HEK293 (cell line): ENCODE data around the gene NDUFS1.

Source experiments
- CTCF ChIA-PET: fragments of 350-600 bp; formaldehyde crosslinking; extraction: SDS; loops from one replicate; lab custom pipeline; 2021; ENCODE audit warnings: antibody characterized with exemption; lab: Yijun Ruan, JAX
- POLR2A ChIA-PET: fragments of 300-600 bp; formaldehyde crosslinking; extraction: SDS; loops from one replicate; lab custom pipeline; 2020; ENCODE audit warnings: antibody characterized with exemption, inconsistent platforms; lab: Yijun Ruan, JAX
- H3K27ac ChIP-seq: fragments of 200-500 bp; sonication (Bioruptor generic); 2 replicates; pipeline ENCODE4 v1.5.1; 2014; ENCODE audit warnings: low read depth, low read length, control low read depth, inconsistent platforms; ENCODE audit errors: extremely low read depth
- H3K36me3 ChIP-seq, 2 experiments: fragments of 200-500 bp in 1 of 2; sonication (Bioruptor generic) in 1 of 2; 1 replicate in 1 of 2; 2 replicates in 1 of 2; pipeline ENCODE4 v1.5.1; 2014 to 2017; ENCODE audit warnings: inconsistent platforms in 2 of 2, low read length in 2 of 2; ENCODE audit not compliant: control insufficient read depth in 2 of 2, insufficient read depth in 1 of 2
- H3K4me1 ChIP-seq: fragments of 200-500 bp; sonication (Bioruptor generic); 2 replicates; pipeline ENCODE4 v1.5.1; 2014; ENCODE audit warnings: mild to moderate bottlenecking, low read length, inconsistent platforms; ENCODE audit not compliant: control insufficient read depth, insufficient read depth
- H3K4me3 ChIP-seq: 2 replicates; pipeline ENCODE4 v1.5.1; 2011; ENCODE audit warnings: low read depth, mild to moderate bottlenecking, control low read depth, low read length, moderate library complexity
- H3K9me3 ChIP-seq: fragments of 200-500 bp; sonication (Bioruptor generic); 2 replicates; pipeline ENCODE4 v1.5.1; 2014; ENCODE audit warnings: low read depth, low read length, inconsistent platforms; ENCODE audit not compliant: control insufficient read depth, insufficient read depth
- BCL11B ChIP-seq: fragments of 450-650 bp; formaldehyde crosslinking; IDR thresholded peaks from 2 replicates; pipeline ENCODE4 v1.5.1; 2016; ENCODE audit warnings: low read depth, missing biosample characterization, missing genetic modification characterization
- GLIS1 ChIP-seq: fragments of 450-650 bp; formaldehyde crosslinking; IDR thresholded peaks from 2 replicates; pipeline ENCODE4 v1.5.1; 2016; ENCODE audit warnings: missing biosample characterization, missing genetic modification characterization
- GLIS2 ChIP-seq: fragments of 450-650 bp; formaldehyde crosslinking; IDR thresholded peaks from 2 replicates; pipeline ENCODE4 v1.5.1; 2016; ENCODE audit warnings: missing biosample characterization, missing genetic modification characterization
- HOXC10 ChIP-seq: sonication (generic); formaldehyde crosslinking; IDR thresholded peaks from 2 replicates; pipeline ENCODE4 v1.8.1; 2023; ENCODE audit warnings: mild to moderate bottlenecking, missing genetic modification reagents
- KLF9 ChIP-seq: fragments of 450-650 bp; formaldehyde crosslinking; IDR thresholded peaks from 2 replicates; pipeline ENCODE4 v1.5.1; 2016; ENCODE audit warnings: missing biosample characterization, missing genetic modification characterization, low read depth
- PRDM6 ChIP-seq: fragments of 450-650 bp; formaldehyde crosslinking; IDR thresholded peaks from 2 replicates; pipeline ENCODE4 v1.5.1; 2017; ENCODE audit warnings: missing biosample characterization, missing genetic modification characterization
- YY2 ChIP-seq: fragments of 450-650 bp; formaldehyde crosslinking; IDR thresholded peaks from 2 replicates; pipeline ENCODE4 v1.5.1; 2016; ENCODE audit warnings: missing biosample characterization, missing genetic modification characterization
- ZBTB6 ChIP-seq: fragments of 450-650 bp; formaldehyde crosslinking; IDR thresholded peaks from 2 replicates; pipeline ENCODE4 v1.5.1; 2017; ENCODE audit warnings: missing biosample characterization, missing genetic modification characterization
- ZNF146 ChIP-seq: fragments of 450-650 bp; formaldehyde crosslinking; IDR thresholded peaks from 2 replicates; pipeline ENCODE4 v1.5.1; 2016; ENCODE audit warnings: missing biosample characterization, missing genetic modification characterization
- ZNF174 ChIP-seq: fragments of 450-650 bp; formaldehyde crosslinking; IDR thresholded peaks from 2 replicates; pipeline ENCODE4 v1.5.0; 2017; ENCODE audit warnings: missing biosample characterization, mild to moderate bottlenecking, missing genetic modification characterization
- ZNF18 ChIP-seq: fragments of 450-650 bp; formaldehyde crosslinking; IDR thresholded peaks from 2 replicates; pipeline ENCODE4 v1.5.1; 2016; ENCODE audit warnings: missing biosample characterization, missing genetic modification characterization
- ZNF221 ChIP-seq: fragments of 450-650 bp; formaldehyde crosslinking; IDR thresholded peaks from 2 replicates; pipeline ENCODE4 v1.5.1; 2017; ENCODE audit warnings: missing biosample characterization, missing genetic modification characterization, borderline replicate concordance
- ZNF239 ChIP-seq: fragments of 450-650 bp; formaldehyde crosslinking; IDR thresholded peaks from 2 replicates; pipeline ENCODE4 v1.5.1; 2016; ENCODE audit warnings: missing biosample characterization, missing genetic modification characterization
- ZNF26 ChIP-seq: fragments of 450-650 bp; formaldehyde crosslinking; IDR thresholded peaks from 2 replicates; pipeline ENCODE4 v1.5.1; 2016; ENCODE audit warnings: missing biosample characterization, missing genetic modification characterization
- ZNF366 ChIP-seq: fragments of 450-650 bp; formaldehyde crosslinking; conservative IDR thresholded peaks from 2 replicates; pipeline ENCODE4 v1.5.1; 2016; ENCODE audit warnings: missing biosample characterization, missing genetic modification characterization
- ZNF404 ChIP-seq: fragments of 450-650 bp; formaldehyde crosslinking; IDR thresholded peaks from 2 replicates; pipeline ENCODE4 v1.5.1; 2017; ENCODE audit warnings: missing biosample characterization, missing genetic modification characterization
- ZNF488 ChIP-seq: fragments of 450-650 bp; formaldehyde crosslinking; IDR thresholded peaks from 2 replicates; pipeline ENCODE4 v1.5.1; 2016; ENCODE audit warnings: missing biosample characterization, missing genetic modification characterization
- ZNF560 ChIP-seq: fragments of 450-650 bp; formaldehyde crosslinking; IDR thresholded peaks from 2 replicates; pipeline ENCODE4 v1.5.1; 2017; ENCODE audit warnings: missing biosample characterization, missing genetic modification characterization, borderline replicate concordance
- ZNF785 ChIP-seq: fragments of 450-650 bp; formaldehyde crosslinking; IDR thresholded peaks from 2 replicates; pipeline ENCODE4 v1.5.1; 2016; ENCODE audit warnings: missing biosample characterization, missing genetic modification characterization

NDUFS1 gene

GRCh38 chr2:206083602-206084438 lies 75.4 kb downstream of the NDUFS1 start (continued):
- no peak for TF ChIP-seq ZBTB6 (tag by site-specific recombination)
- TF ChIP-seq BCL11B (tag by site-specific recombination): no peak
- no peak for TF ChIP-seq ZNF488 (tag by site-specific recombination)
- no peak for TF ChIP-seq KLF9
- no peak for TF ChIP-seq ZNF404 (tag by site-specific recombination)
- no peak for TF ChIP-seq ZNF26 (tag by site-specific recombination)
- no peak for TF ChIP-seq ZNF239 (tag by site-specific recombination)
- peak; percentile 82 for TF ChIP-seq GLIS2 (tag by site-specific recombination)
- TF ChIP-seq HOXC10 (CRISPR knock-in tag): no peak

GRCh38 chr2:206082298-206082843 lies 76.9 kb downstream of the NDUFS1 start:
- H3K36me3 ChIP-seq: no peaks in the 10 kb centered on the region
- H3K4me1 ChIP-seq: no peaks in the 10 kb centered on the region
- H3K9me3 ChIP-seq: no peaks in the 10 kb centered on the region
- ChIA-PET POLR2A (no interaction called here), CTCF (interaction anchor here (0.5 kb wide), 1 partner anchor 363 kb away, joined by 3 read pairs; no protein-coding TSS in a partner anchor)
- no peak overlapping the region for H3K27ac ChIP-seq
- H3K4me3 ChIP-seq: no peak overlapping the region
- TF ChIP-seq GLIS1 (tag by site-specific recombination) (no peak), ZNF221 (no peak), YY2 (tag by site-specific recombination) (no peak), ZNF366 (tag by site-specific recombination) (no peak), ZNF174 (tag by site-specific recombination) (no peak), ZNF560 (no peak), ZNF785 (tag by site-specific recombination) (no peak)
- TF ChIP-seq, all 188 proteins: peak for 0

- Histone ChIP-seq H3K4me1 (no peaks in the 10 kb centered on the region), H3K4me3 (no peak overlapping the region), H3K36me3 (no peaks in the 10 kb centered on the region), H3K9me3 (no peaks in the 10 kb centered on the region), H3K27ac (no peak overlapping the region)
- CTCF ChIA-PET: no interaction called here
- POLR2A ChIA-PET: no interaction called here
- no peak for TF ChIP-seq ZNF146
- TF ChIP-seq PRDM6 (tag by site-specific recombination): no peak
- no peak for TF ChIP-seq ZNF18 (tag by site-specific recombination)
- TF ChIP-seq ZNF26 (tag by site-specific recombination): no peak
These were observed 78.3 kb downstream of the NDUFS1 start for GRCh38 chr2:206080927-206081326.
